Mesenchymal stem cell (in vitro differentiated cells and primary cell): ENCODE data around the gene LAMB4.

ENCODE experiments used
- DNase-seq: peaks from one replicate; pipeline ENCODE4 v3.0.0-alpha.2; 2013
- H2AFZ ChIP-seq: one replicate; pipeline ENCODE4 v1.6.1; 2013; ENCODE audit warnings: low read depth, mild to moderate bottlenecking, control low read depth, inconsistent platforms, low read length, moderate library complexity
- H2AK5ac ChIP-seq: 2 replicates; pipeline ENCODE4 v1.6.1; 2013; ENCODE audit warnings: low read length, moderate library complexity, mild to moderate bottlenecking, inconsistent platforms; ENCODE audit not compliant: severe bottlenecking
- H2BK120ac ChIP-seq: one replicate; pipeline ENCODE4 v1.6.1; 2013; ENCODE audit warnings: low read depth, mild to moderate bottlenecking, inconsistent platforms, low read length, moderate library complexity
- H2BK12ac ChIP-seq, 2 experiments: one replicate each; pipeline ENCODE4 v1.6.1; 2013; ENCODE audit warnings: inconsistent platforms in 2 of 2, low read length in 2 of 2, mild to moderate bottlenecking in 2 of 2, moderate library complexity in 2 of 2, control low read depth in 1 of 2
- H2BK15ac ChIP-seq: one replicate; pipeline ENCODE4 v1.6.1; 2013; ENCODE audit warnings: mild to moderate bottlenecking, low read depth, inconsistent platforms; ENCODE audit not compliant: poor library complexity, severe bottlenecking
- H2BK5ac ChIP-seq: 2 replicates; pipeline ENCODE4 v1.6.1; 2013; ENCODE audit warnings: low read depth, mild to moderate bottlenecking, low read length, control low read depth, inconsistent platforms; ENCODE audit not compliant: poor library complexity, severe bottlenecking
- H3K14ac ChIP-seq, 2 experiments: one replicate each; pipeline ENCODE4 v1.6.1; 2013; ENCODE audit warnings: inconsistent platforms in 2 of 2, low read length in 2 of 2, control low read depth in 1 of 2, mild to moderate bottlenecking in 1 of 2, moderate library complexity in 1 of 2
- H3K18ac ChIP-seq, 2 experiments: one replicate each; pipeline ENCODE4 v1.6.1; 2013; ENCODE audit warnings: inconsistent platforms in 2 of 2, low read length in 2 of 2, control low read depth in 1 of 2, low read depth in 1 of 2, mild to moderate bottlenecking in 1 of 2
- H3K23ac ChIP-seq, 2 experiments: one replicate each; pipeline ENCODE4 v1.6.1; 2013; ENCODE audit warnings: inconsistent platforms in 2 of 2, low read length in 2 of 2, mild to moderate bottlenecking in 2 of 2, moderate library complexity in 2 of 2, control low read depth in 1 of 2
- H3K27ac ChIP-seq: 2 replicates; pipeline ENCODE4 v1.5.1; 2013; ENCODE audit warnings: mild to moderate bottlenecking, moderate library complexity, low read length, control low read depth, inconsistent platforms; ENCODE audit not compliant: poor library complexity, severe bottlenecking
- H3K27me3 ChIP-seq, 2 experiments: 2 replicates each; pipeline versions ENCODE4 v1.6.1 to v1.7.0; 2013; ENCODE audit warnings: low read length in 2 of 2, mild to moderate bottlenecking in 2 of 2, moderate library complexity in 2 of 2, control low read depth in 1 of 2, inconsistent platforms in 1 of 2; ENCODE audit not compliant: control insufficient read depth in 1 of 2, insufficient read depth in 1 of 2
- H3K36me3 ChIP-seq, 2 experiments: 2 replicates each; pipeline versions ENCODE4 v1.6.1 to v1.7.0; 2013; ENCODE audit warnings: low read length in 2 of 2, control low read depth in 1 of 2, inconsistent platforms in 1 of 2, low read depth in 1 of 2, mild to moderate bottlenecking in 1 of 2; ENCODE audit not compliant: insufficient read depth in 2 of 2, control insufficient read depth in 1 of 2
- H3K4ac ChIP-seq, 2 experiments: one replicate each; pipeline ENCODE4 v1.6.1; 2013; ENCODE audit warnings: inconsistent platforms in 2 of 2, low read length in 2 of 2, mild to moderate bottlenecking in 2 of 2, moderate library complexity in 2 of 2, control low read depth in 1 of 2, low read depth in 1 of 2
- H3K4me1 ChIP-seq: 2 replicates; pipeline ENCODE4 v1.6.1; 2013; ENCODE audit warnings: low read depth, low read length, control low read depth; ENCODE audit not compliant: control insufficient read depth, insufficient read depth
- H3K4me2 ChIP-seq: 2 replicates; pipeline ENCODE4 v1.6.1; 2013; ENCODE audit warnings: low read length, mild to moderate bottlenecking, inconsistent platforms; ENCODE audit not compliant: poor library complexity, severe bottlenecking
- H3K4me3 ChIP-seq, 2 experiments: 2 replicates each; pipeline versions ENCODE4 v1.5.1 to v1.7.0; 2013; ENCODE audit warnings: low read length in 2 of 2, mild to moderate bottlenecking in 2 of 2, control low read depth in 1 of 2, low read depth in 1 of 2; ENCODE audit not compliant: insufficient read depth in 1 of 2
- H3K79me1 ChIP-seq: replicated peaks from 2 replicates; pipeline ENCODE4 v1.6.1; 2013; ENCODE audit warnings: mild to moderate bottlenecking, control low read depth, low read length, inconsistent platforms; ENCODE audit not compliant: poor library complexity, severe bottlenecking
- H3K9ac ChIP-seq: 2 replicates; pipeline ENCODE4 v1.7.0; 2013; ENCODE audit warnings: mild to moderate bottlenecking, low read length, moderate library complexity
- H3K9me3 ChIP-seq: 2 replicates; pipeline ENCODE4 v1.7.0; 2013; ENCODE audit warnings: mild to moderate bottlenecking, low read length; ENCODE audit not compliant: control insufficient read depth
- H4K8ac ChIP-seq: one replicate; pipeline ENCODE4 v1.6.1; 2013; ENCODE audit warnings: inconsistent platforms, mild to moderate bottlenecking, low read length, moderate library complexity
- H4K91ac ChIP-seq: one replicate; pipeline ENCODE4 v1.6.1; 2013; ENCODE audit warnings: mild to moderate bottlenecking, low read length, inconsistent platforms
- WGBS: methylation state at CpG from one replicate; pipeline ENCODE4 v1.1.7; 2013; ENCODE audit warnings: mixed read lengths; 5-methylcytosine and 5-hydroxymethylcytosine counted together

The LAMB4 gene

DNA sequence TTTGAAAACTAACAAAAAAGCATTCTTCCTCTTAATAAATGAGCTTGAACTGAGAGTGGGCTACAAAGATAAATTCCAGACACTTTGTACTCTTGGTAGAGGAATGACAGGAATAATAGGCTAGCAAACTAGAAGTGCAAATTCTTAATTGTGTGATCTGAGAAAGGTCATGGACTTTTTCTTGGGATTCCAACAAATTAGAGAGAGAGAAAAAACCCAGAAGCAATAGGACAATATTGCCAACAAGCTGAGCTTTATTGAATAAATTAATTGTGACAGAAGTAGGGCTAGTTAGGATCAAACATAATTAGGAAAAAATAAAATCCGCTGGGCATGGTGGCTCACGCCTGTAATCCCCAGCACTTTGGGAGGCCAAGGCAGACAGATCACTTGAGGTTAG lies 85.8 kb downstream of the LAMB4 start:
- DNase-seq: no peak
- WGBS: 95% methylated on average over 2 of the region's 2 CpGs

GRCh38 chr7:108038986-108039385 lies 91.2 kb downstream of the LAMB4 start:
- Histone ChIP-seq H3K14ac (no peak overlapping the region), H3K4me2 (no peak overlapping the region), H3K79me1 (no peaks in the 10 kb centered on the region), H4K8ac (no peak overlapping the region), H3K23ac (no peak overlapping the region), H2BK12ac (no peak overlapping the region), H2BK5ac (no peak overlapping the region), H3K9ac (no peak overlapping the region), H3K9me3 (no peaks in the 10 kb centered on the region), H3K36me3 (no peaks in the 10 kb centered on the region), H3K4me1 (no peaks in the 10 kb centered on the region), H2BK15ac (no peak overlapping the region), H3K27me3 (no peaks in the 10 kb centered on the region), H2BK120ac (no peak overlapping the region), H3K18ac (no peak overlapping the region), H3K27ac (no peak overlapping the region), H3K4me3 (no peak overlapping the region), H2AFZ (no peak overlapping the region), H4K91ac (no peak overlapping the region), H3K4ac (no peak overlapping the region), H2AK5ac (no peak overlapping the region)
- no peak for DNase-seq

More for the DNA sequence above, 85.8 kb downstream of the LAMB4 start:
- no peaks in the 10 kb centered on the region for H3K9me3 ChIP-seq
- no peak overlapping the region for H3K14ac ChIP-seq
- H3K4me1 ChIP-seq: no peaks in the 10 kb centered on the region
- H3K36me3 ChIP-seq: no peaks in the 10 kb centered on the region
- no peak overlapping the region for H3K4ac ChIP-seq
- H2BK15ac ChIP-seq: no peak overlapping the region
- no peak overlapping the region for H3K4me2 ChIP-seq
- no peak overlapping the region for H3K27ac ChIP-seq
- no peak overlapping the region for H3K23ac ChIP-seq
- H2BK5ac ChIP-seq: no peak overlapping the region
- no peak overlapping the region for H3K9ac ChIP-seq
- no peak overlapping the region for H2AK5ac ChIP-seq
- no peak overlapping the region for H4K91ac ChIP-seq
- no peak overlapping the region for H2BK120ac ChIP-seq
- no peaks in the 10 kb centered on the region for H3K79me1 ChIP-seq
- H4K8ac ChIP-seq: no peak overlapping the region
- no peak overlapping the region for H2BK12ac ChIP-seq
- no peak overlapping the region for H2AFZ ChIP-seq
- H3K18ac ChIP-seq: no peak overlapping the region
- no peak overlapping the region for H3K4me3 ChIP-seq
- H3K27me3 ChIP-seq: no peaks in the 10 kb centered on the region

GRCh38 chr7:108037741-108038140 lies 92.4 kb downstream of the LAMB4 start:
- Histone ChIP-seq H3K79me1 (no peaks in the 10 kb centered on the region), H3K27me3 (no peaks in the 10 kb centered on the region), H3K4ac (no peak overlapping the region), H2AK5ac (no peak overlapping the region), H2AFZ (no peak overlapping the region), H3K23ac (no peak overlapping the region), H2BK5ac (no peak overlapping the region), H2BK12ac (no peak overlapping the region), H3K14ac (no peak overlapping the region), H3K4me1 (no peaks in the 10 kb centered on the region), H3K36me3 (no peaks in the 10 kb centered on the region), H4K8ac (no peak overlapping the region), H3K9ac (no peak overlapping the region), H4K91ac (no peak overlapping the region), H3K4me2 (no peak overlapping the region), H3K9me3 (no peaks in the 10 kb centered on the region), H3K4me3 (no peak overlapping the region), H2BK15ac (no peak overlapping the region), H3K27ac (no peak overlapping the region), H3K18ac (no peak overlapping the region), H2BK120ac (no peak overlapping the region)
- 13% methylated on average over 1 of the region's 1 CpG for WGBS
- DNase-seq: no peak

DNA sequence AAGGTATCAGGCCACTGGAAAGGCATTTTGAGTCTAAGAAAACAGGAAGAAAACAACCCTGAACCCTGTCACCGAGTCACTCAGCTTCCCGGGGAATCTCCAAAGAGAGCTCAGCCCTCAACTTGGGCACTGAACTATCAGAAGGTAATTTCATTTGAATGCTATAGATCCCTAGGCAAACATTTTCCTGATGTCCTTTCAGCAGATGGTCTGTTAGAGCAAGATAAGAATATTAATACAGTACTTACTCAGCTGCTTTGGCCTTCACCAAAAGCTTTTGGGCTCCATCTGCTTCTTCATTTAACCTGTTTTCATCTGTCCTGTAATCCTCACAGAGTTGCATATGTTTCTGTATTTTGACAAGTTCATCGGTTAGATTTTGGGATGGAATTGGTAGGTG lies 93.0 kb downstream of the LAMB4 start:
- H3K79me1 ChIP-seq: no peaks in the 10 kb centered on the region
- H3K36me3 ChIP-seq: no peaks in the 10 kb centered on the region
- no peak overlapping the region for H3K27ac ChIP-seq
- H3K4me1 ChIP-seq: no peaks in the 10 kb centered on the region
- 100% methylated on average over 1 of the region's 3 CpGs for WGBS
- H4K8ac ChIP-seq: no peak overlapping the region
- H3K18ac ChIP-seq: peak overlapping the region in 1 of 2 experiments; percentile 11
- H2BK15ac ChIP-seq: no peak overlapping the region
- no peak overlapping the region for H4K91ac ChIP-seq
- H3K9ac ChIP-seq: no peak overlapping the region
- H2BK12ac ChIP-seq: no peak overlapping the region
- no peak overlapping the region for H2BK120ac ChIP-seq
- no peak for DNase-seq
- H3K23ac ChIP-seq: no peak overlapping the region
- H3K4me2 ChIP-seq: no peak overlapping the region
- H3K14ac ChIP-seq: no peak overlapping the region
- no peaks in the 10 kb centered on the region for H3K27me3 ChIP-seq
- H2BK5ac ChIP-seq: no peak overlapping the region
- H3K4ac ChIP-seq: no peak overlapping the region
- H3K4me3 ChIP-seq: no peak overlapping the region
- H2AFZ ChIP-seq: no peak overlapping the region
- no peaks in the 10 kb centered on the region for H3K9me3 ChIP-seq
- no peak overlapping the region for H2AK5ac ChIP-seq
